GM21528 (cell line): Measurements from ENCODE around the gene MSANTD3.
"Not testable (repeated sequence)": the region's sequence is repeated elsewhere in the genome, so short reads cannot be mapped to it uniquely, and the experiment has no call there.

ENCODE experiments used
- ATAC-seq: cut with Tn5 transposase; IDR thresholded peaks from one replicate; pipeline ENCODE4 v1.9.1; 2021; ENCODE audit warnings: mild to moderate bottlenecking, moderate library complexity; ENCODE audit not compliant: unreplicated experiment, low FRiP score

MSANTD3 gene, protein sequence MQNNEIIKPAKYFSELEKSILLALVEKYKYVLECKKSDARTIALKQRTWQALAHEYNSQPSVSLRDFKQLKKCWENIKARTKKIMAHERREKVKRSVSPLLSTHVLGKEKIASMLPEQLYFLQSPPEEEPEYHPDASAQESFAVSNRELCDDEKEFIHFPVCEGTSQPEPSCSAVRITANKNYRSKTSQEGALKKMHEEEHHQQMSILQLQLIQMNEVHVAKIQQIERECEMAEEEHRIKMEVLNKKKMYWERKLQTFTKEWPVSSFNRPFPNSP

DNA sequence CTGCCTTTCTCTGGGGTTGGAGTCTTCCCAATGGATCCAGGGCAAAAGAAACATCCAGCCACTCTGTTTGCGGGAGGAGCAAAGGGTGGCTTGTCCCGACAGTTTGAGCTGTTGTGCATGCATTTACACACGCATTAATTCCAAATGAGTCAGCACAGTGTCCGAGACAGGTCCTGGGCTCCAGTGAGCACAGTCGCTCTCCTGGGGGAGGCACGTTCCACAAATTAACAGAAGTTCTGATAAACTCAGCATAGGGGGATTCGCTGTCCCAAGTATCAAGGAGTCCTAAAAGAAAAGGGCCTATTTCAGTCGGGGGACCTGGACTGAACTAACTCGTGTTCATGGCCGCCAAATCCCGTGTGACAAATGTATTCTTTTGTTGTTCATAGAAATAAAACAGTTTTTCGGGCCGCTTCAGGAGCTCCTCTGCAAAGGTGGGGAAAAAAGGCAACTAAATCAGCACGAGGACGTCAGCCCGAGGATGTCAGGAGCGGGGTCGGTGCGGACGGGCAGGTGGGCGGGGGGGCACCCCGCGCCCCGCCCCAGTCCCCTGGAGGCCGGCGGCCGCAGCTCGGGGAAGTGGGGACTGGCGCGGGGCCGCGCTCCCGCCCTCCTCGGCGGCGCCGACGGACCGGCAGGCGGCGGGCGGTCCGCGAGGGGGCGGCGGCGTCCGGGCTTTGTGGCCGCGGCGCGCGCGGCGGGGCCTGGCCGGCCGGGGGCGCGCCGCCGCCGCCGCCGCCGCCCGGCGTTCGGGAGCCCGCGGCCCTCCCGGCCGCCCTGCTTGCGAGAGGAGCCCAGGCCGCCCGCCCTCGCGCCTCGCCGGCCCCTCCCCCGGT lies at the start of gene MSANTD3:
Gene MSANTD3 (plus strand): TSS at position 614 of the 836 bp plus-strand sequence. CDS start 14,796 bp downstream, outside the sequence.
- ATAC-seq = peak; percentile 80

DNA sequence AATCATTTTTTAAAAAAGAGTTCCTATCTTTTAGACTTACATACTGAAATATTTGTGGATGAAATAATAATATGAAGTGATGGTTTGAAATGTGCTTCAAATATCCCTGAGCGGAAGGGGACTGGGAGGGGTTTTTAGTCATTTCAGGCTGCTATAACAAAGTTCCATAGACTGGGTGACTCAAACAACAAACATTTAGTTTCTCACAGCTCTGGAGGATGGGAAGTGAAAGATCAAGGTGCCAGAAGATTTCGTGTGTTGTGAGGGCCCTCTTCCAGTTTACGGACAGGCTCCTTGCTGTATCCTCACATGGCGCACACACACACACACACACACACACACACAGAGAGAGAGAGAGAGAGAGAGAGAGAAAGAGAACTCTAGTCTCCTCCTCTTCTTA lies 47.1 kb upstream of the MSANTD3 start:
- no peak for ATAC-seq

DNA sequence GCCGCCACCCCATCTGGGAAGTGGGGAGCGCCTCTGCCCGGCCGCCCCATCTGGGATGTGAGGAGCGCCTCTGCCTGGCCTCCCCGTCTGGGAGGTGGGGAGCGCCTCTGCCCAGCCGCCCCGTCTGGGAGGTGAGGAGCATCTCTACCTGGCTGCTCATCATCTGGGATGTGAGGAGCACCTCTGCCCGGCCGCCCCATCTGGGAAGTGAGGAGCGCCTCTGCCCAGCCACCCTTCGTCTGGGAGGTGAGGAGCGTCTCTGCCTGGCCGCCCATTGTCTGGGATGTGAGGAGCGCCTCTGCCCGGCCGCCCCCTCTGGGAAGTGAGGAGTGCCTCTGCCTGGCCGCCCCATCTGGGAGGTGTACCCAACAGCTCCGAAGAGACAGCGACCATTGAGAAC lies 34.0 kb upstream of the MSANTD3 start:
- not testable (repeated sequence) for ATAC-seq

DNA sequence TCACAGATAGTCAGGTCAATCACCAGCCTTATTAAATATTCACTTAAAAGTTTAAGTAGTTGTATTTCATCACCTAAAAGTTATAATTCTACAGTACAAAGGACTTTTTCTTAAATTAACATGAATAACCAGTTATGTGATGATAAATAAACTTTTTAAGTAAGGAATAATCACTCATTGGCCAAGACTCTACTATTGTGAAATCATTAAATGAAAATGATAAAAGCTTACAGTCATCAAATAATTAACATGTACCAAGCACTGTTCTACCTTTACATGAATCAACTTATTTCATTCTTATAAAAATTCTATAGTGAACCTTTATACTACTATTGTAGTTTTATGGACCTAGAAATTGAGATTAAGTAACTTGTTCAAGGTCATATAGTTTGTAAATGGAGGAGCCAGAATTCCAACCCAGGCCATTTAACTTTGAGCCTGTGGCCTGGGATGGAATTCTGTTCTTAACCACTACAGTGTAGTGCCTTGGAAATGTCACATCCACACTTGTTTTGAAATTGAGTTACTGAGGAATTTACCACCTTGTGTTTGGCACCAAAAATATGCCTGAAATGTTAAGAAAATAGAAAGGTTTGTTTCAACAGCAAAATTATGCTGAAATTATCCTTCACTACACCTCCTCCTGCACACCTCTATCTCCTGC lies 32.8 kb upstream of the MSANTD3 start:
- ATAC-seq = no peak

DNA sequence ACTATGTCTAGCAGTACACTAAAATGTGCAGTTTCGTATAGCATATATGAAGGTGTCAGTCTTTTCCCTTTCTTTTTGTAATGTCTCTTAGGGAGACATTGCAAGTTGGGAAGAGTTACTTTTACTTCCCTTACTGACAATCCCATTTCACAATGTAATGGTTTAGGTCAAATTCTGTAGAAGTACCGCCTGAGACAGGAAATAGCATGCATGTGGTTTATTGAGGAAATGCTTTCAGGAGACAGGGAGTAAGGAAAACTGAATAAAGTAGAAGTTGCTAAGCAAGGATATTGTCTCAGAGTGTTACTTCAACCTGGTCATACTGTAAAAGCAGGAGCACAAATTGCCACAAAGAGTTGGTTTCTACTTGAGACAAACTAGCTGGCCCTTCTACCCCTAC lies 32.1 kb upstream of the MSANTD3 start:
- no peak for ATAC-seq

DNA sequence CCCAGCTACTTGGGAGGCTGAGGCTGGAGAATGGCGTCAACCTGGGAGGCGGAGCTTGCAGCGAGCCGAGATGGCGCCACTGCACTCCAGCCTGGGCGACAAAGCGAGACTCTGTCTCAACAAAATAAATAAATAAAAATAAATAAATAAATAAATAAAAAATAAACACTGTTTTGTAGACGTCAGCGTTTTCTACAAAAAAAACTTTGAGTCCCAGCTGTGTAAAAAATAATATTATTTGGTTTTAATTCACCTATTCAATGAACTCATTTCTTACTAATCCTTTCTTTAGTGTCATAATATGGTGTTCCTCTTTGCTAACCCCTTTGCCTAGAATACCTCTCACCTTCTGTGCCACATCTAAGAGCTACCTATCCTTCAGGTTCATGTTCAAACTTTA lies 30.2 kb upstream of the MSANTD3 start:
- no peak for ATAC-seq

DNA sequence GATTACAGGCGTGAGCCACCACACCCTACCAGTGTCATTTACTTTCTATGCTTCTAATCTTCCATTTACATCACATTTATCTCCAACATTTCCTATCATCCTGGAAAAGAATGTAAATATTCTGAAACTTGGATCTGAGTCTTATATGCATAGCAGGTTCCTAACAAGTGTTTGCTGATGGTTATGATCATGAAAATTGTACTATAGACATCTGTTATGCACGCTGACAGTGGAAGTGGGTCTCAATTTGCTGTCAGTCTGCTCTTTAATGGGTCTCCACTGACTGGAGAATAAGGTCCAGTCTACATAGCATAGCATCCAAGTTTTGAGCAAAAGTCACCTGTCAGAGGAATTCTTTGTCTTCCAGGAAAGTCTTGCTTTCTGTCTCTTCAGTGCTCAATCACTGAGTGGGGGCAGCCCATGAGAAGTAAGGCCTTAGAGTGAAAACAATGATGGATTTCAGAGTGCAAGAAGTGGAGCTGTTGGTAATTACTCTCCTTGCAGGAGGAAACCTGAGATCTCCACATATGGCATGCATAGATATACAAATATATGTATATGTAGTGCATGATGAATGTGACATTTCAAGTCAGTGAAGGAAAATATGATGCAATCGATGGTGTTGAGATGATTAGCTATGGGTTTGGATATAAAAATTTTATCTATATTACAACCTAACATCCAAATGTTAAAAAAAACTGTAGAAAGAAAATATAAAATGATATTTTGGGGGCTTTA lies 29.2 kb upstream of the MSANTD3 start:
- no peak for ATAC-seq

DNA sequence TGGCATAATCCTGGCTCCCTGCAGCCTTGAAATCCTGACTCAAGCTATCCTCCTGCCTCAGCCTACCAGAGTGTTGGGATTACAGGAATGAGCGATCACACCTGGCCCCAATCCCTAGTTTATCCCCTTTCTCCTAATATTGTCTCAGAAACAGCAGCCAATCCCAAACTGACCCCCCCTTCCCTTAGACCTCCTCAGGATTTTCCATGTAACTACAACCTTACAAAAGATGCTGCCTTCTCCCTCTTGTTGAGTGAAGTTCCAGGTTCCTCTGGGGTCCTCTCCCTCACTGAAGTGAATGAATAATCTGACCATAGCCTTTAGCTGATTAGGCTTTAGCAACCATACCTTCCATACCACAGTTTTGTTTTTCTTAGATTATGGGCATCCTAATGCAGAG lies 25.9 kb upstream of the MSANTD3 start:
- ATAC-seq = no peak

DNA sequence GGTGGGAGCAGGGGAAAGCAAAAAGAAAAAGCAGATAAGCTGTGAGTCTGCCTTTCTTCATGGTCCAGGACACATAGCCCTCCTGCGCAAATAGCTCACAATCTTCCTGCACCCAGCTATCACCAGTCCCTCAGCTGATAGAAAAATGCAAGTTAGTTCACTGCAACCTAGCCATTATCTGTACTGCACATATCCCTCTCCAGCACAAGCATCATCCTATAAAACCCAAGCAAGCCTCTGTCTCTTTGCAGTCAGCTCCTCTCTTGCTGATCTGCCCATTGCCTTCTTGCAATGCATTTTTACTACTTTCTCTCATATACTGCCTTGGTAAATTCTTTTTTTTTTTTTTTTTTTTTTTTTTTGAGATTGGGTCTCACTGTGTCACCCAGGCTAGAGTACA lies 20.0 kb upstream of the MSANTD3 start:
- ATAC-seq = no peak

DNA sequence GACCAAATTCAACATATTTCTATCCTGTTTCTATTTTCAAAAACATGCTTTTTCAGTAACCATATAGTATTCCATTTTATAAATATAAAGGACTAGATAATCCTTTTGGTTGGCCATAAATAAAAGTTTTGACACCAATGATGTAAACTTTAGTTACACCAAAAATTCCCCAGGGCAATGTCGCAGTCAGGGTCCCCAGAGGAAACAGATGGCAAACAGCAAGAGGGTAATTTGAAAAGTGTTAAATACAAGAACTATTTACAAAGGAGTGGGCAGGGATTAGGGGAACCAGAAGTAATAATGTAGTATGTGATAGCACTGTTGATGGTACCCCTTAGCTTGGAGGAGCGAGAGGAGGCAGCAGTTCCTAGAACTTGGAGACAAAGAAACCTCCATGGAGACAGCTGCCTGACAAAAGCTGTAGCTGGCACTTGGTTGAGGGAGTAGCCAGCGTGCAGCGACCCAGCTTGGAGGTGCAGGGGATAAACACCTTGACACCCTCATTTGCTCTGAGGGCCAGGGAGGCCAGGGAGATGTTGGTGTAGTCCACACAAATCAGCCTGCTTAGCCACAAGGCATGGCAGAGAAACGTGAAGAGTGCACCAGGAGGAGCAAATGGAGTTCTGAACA lies 18.3 kb upstream of the MSANTD3 start:
- no peak for ATAC-seq

DNA sequence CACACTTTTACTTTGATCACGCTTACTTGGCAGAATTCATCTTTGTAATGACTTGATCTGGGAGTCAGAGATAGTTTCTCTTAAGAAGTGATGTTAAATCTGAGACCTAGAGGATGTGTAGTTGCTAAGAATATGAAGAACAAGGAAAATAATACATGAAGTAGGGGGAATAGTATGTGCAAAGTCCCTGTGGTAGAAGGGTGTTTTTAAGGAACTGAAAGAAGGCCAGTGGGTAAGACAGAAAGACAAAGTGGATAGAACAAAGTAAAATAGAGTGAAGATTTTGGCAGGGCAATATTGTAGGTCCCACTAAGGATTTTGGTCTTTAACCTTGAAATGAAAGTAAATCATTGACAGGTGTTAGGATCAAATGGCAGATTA lies 17.8 kb upstream of the MSANTD3 start:
- no peak for ATAC-seq

DNA sequence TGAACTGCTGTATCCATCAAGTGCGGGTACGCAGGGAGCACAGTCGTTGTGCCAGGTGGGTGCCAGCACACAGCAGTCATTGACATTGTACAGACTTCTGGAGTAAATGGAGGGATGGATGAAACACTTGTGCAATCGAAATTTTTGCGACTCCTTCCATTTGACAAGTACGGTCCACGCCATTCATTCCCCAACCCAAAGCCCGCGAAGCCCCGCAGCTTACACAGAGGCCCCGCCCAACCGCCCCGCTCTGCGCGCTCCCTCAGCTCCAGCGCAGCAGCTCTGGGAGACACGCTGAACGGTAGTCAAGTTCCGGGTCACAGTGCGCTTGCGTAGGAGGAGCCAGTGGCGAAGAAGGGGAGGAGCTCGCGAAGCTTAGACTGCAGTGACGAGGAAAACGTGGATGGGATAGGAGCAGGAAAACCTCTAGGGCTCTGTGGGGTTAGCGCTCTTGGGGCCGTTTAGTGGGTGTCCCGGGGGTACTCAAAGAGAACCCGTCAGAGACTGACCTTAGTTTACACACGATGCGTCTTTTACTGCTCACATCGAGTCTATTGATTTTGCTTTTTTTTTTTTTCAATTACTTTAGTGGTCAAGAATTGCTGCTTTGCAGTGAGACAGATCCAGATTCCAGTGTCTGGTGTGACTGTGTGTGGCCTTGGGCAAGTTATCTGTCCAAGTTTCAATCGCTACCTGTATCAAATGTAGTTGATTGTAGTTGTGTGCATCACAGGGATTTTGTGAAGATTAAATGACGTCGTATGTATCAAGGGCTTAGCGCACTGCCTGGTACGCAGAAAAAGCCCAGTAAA lies 15.3 kb upstream of the MSANTD3 start:
- ATAC-seq = peak; percentile 100

DNA sequence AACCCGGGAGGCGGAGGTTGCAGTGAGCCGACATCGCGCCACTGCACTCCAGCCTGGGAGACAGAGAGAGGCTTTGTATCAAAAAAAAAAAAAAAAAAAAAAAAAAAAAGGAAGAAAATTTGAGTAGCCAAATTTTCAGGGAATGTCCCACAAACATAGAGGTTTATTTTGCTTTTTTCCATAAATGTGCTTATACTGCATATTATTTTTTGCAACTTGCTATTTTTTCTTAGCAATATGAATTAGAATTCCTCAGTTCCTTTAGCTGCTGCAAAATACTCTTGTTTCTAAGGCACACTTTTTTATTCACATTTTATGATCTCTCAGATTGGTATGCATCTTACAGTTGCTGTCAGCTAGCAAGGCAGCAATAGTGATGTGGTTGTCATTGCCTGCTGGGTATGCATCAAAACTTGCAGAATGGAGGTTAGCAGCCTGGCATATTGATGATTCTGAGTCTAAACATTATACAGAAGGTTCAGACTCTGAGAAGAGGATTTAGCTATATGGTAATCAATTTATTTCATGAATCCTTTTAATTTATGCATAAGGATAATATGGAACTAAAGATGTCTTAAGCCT lies 13.0 kb upstream of the MSANTD3 start:
- ATAC-seq = no peak

DNA sequence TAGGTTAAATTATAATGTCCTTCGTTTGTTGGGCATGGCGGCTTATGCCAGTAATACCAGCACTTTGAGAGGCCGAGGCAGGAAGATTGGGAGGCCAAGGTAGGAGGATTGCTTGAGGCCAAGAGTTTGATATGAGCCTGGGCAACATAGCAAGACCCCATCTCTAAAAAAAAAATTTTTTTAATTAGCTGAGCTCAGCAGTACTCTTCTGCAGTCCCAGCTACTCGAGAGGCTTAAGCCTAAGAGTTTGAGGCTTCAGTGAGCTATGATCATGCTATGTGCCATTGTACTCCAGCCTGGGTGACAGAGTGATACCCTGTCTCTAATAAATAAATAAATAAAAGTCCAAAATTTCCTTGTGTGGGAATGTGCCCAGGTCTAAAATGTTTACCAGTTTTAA lies 9.1 kb upstream of the MSANTD3 start:
- ATAC-seq = no peak

DNA sequence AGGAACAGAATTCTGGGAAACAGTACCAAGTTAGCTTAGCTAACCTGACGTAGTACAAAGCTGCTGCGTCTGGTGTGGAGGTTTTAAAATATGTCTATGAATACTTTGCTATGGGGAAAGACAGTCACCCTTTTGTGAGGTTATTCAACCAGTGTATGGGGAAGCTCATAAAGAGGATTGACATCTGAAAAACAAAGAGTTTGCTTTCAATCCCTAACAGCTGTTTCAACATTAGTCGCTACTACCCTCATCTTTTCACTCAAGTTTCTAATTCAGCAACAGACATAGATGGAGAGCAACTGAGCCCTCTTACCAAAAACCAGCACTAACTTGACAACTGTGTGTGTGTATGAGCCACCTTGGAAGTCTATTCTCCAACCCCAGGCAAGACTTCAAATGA lies 7.8 kb upstream of the MSANTD3 start:
- ATAC-seq = no peak

DNA sequence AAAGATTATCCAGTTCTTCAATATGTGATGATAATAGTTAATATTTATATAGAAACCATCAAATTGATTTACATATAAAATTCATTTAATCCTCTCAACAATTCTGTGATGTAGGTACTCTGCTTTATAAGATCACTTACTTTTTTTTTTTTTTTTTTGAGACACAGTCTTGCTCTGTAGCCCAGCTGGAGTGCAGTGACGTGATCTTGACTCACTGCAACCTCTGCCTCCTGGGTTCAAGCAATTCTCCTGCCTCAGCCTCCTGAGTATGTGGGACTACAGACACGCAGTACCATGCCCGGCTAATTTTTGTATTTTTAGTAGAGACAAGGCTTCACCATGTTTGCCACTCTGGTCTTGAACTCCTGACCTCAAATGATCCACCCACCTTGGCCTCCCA lies 5.8 kb upstream of the MSANTD3 start:
- not testable (repeated sequence) for ATAC-seq

DNA sequence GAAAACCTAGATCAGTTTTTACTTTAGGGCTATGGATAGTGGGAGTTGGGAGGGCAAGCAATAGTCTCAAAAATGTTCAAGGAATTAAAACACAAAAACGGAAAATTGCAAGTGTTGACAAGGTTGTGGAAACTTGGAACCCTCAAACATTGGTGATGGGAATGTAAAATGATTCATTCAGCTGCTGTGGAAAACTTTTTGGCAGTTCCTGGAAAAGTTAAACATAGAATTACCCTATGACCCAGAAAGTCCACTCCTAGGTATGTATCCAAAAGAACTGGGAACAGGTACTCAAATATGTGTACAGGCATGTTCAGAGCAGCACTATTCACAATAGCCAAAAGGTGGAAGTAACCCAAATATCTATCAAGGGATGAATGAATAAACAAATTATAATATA lies 1.2 kb upstream of the MSANTD3 start:
- ATAC-seq = no peak

DNA sequence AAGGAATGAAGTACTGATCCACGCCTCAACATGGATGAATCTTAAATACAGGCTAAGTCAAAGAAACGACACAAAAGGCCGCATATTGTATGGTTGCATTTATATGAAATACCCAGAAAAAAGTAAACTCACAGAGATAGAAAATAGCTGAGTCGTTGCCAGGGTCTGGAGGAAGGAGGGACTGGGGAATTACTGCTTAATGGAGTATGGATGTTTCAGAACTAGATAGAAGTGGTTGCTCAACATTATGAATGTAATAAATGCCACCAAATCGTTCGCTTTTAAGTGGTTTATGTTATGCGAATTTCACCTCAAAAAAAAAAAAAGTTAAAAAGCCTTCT lies 784 bp upstream of the MSANTD3 start:
- ATAC-seq = no peak
